PC-3 (cell line): ENCODE data around the gene MBTPS2. TPM values are rescaled to one million over a fixed set of nuclear protein-coding genes. Genes with fewer than 3 reads are reported as not detected.
A peak's percentile ranks its signal among the peaks of the same experiment; 100 is the strongest.
"Not testable (repeated sequence)": the region's sequence is repeated elsewhere in the genome, so short reads cannot be mapped to it uniquely, and the experiment has no call there.

Experiments
- ATAC-seq: fragments of 200-7000 bp; cut with Tn5 transposase; 2 replicates; pipeline ENCODE4 v1.9.1; 2020; ENCODE audit warnings: mild to moderate bottlenecking, moderate library complexity
- BruUV-seq: library from RNA; stranded (reverse); fragments of 400-500 nt; replicated peaks from 2 replicates; lab custom pipeline; 2021; lab: Mats Ljungman, UMichigan
- CTCF ChIA-PET: fragments of 300-600 bp; sonication (Branson Sonifier 250); formaldehyde crosslinking; loops from one replicate; lab custom pipeline; 2022; ENCODE audit warnings: antibody characterized with exemption; lab: Charles Lee
- POLR2A ChIA-PET: fragments of 300-600 bp; sonication (Branson Sonifier 250); formaldehyde crosslinking; loops from one replicate; lab custom pipeline; 2022; ENCODE audit warnings: antibody characterized with exemption; ENCODE audit not compliant: unreplicated experiment; lab: Charles Lee
- DNase-seq: peaks from one replicate; pipeline ENCODE4 v3.0.0-alpha.2; 2015
- H2AFZ ChIP-seq: fragments of 300-600 bp; sonication (generic); 2 replicates; pipeline ENCODE4 v1.6.0; 2016; ENCODE audit warnings: antibody characterized with exemption, low read length
- H3F3A ChIP-seq: fragments of 300-600 bp; sonication (generic); one replicate; pipeline ENCODE4 v1.6.0; 2017; ENCODE audit warnings: antibody characterized with exemption, low read length, control low read depth, mild to moderate bottlenecking; ENCODE audit not compliant: unreplicated experiment
- H3K27ac ChIP-seq: fragments of 300-600 bp; sonication (generic); 2 replicates; pipeline ENCODE4 v1.5.1; 2016; ENCODE audit warnings: mild to moderate bottlenecking, low read length
- H3K27me3 ChIP-seq: fragments of 300-600 bp; sonication (generic); 2 replicates; pipeline ENCODE4 v1.6.1; 2016; ENCODE audit warnings: low read length, mixed read lengths
- H3K36me3 ChIP-seq: fragments of 300-600 bp; sonication (generic); 2 replicates; pipeline ENCODE4 v1.6.1; 2016; ENCODE audit warnings: low read depth, mixed run types, low read length, mixed read lengths
- H3K4me1 ChIP-seq: fragments of 300-600 bp; sonication (generic); 2 replicates; pipeline ENCODE4 v1.5.1; 2016; ENCODE audit warnings: low read length; ENCODE audit not compliant: insufficient read depth
- H3K4me2 ChIP-seq: fragments of 300-600 bp; sonication (generic); 2 replicates; pipeline ENCODE4 v1.6.0; 2016; ENCODE audit warnings: low read length
- H3K4me3 ChIP-seq: fragments of 300-600 bp; sonication (generic); 2 replicates; pipeline ENCODE4 v1.5.1; 2016; ENCODE audit warnings: mild to moderate bottlenecking, low read length, mixed read lengths
- H3K79me2 ChIP-seq: fragments of 300-600 bp; sonication (generic); 2 replicates; pipeline ENCODE4 v1.6.1; 2017; ENCODE audit warnings: low read length, mixed read lengths
- H3K9ac ChIP-seq: fragments of 300-600 bp; sonication (generic); 2 replicates; pipeline ENCODE4 v1.6.0; 2016; ENCODE audit warnings: mild to moderate bottlenecking, low read length
- H3K9me2 ChIP-seq: fragments of 300-600 bp; sonication (generic); replicated peaks from 2 replicates; pipeline ENCODE4 v1.6.1; 2016; ENCODE audit warnings: mixed run types, low read length, mixed read lengths
- H3K9me3 ChIP-seq: fragments of 300-600 bp; sonication (generic); 2 replicates; pipeline ENCODE4 v1.6.1; 2016; ENCODE audit warnings: low read length, mixed read lengths
- H4K20me1 ChIP-seq: fragments of 300-600 bp; sonication (generic); 2 replicates; pipeline ENCODE4 v1.6.1; 2016; ENCODE audit warnings: low read length, mixed read lengths
- CTCF ChIP-seq: fragments of 300-600 bp; sonication (generic); conservative IDR thresholded peaks from 2 replicates; pipeline ENCODE4 v1.5.1; 2017; ENCODE audit warnings: antibody characterized with exemption, low read depth, mild to moderate bottlenecking, low read length
- EZH2 ChIP-seq: fragments of 300-600 bp; sonication (generic); IDR thresholded peaks from one replicate; pipeline ENCODE4 v1.6.1; 2017; ENCODE audit warnings: antibody characterized with exemption, mild to moderate bottlenecking, low read length; ENCODE audit not compliant: unreplicated experiment
- EZH2phosphoT487 ChIP-seq: fragments of 300-600 bp; sonication (generic); IDR thresholded peaks from 2 replicates; pipeline ENCODE4 v1.6.1; 2018; ENCODE audit warnings: mild to moderate bottlenecking, antibody characterized with exemption, low read length, borderline replicate concordance
- intact Hi-C: fragments of 100-400 bp; cut with micrococcal nuclease; formaldehyde crosslinking; loops from 2 replicates; pipeline ENCODE4 v1.9.0; 2023
- total RNA-seq: library from RNA; depleted of rRNA; stranded (reverse); fragments of >200 nt; gene quantifications from 2 replicates; pipeline ENCODE4 v1.2.3, GENCODE V29; 2014

The MBTPS2 gene
- total RNA-seq, 1 experiment from 2014 or later: 5.8 TPM

GRCh38 chrX:21812628-21813027, 26.8 kb upstream of the MBTPS2 start:
- BruUV-seq: no TSS peak
- ATAC-seq: no peak
- no peak overlapping the region for H2AFZ ChIP-seq

GRCh38 chrX:21813612-21814368, 25.6 kb upstream of the MBTPS2 start:
- ChIA-PET CTCF (no interaction called here), POLR2A (no interaction called here)
- no peaks in the 10 kb centered on the region for H3K9me3 ChIP-seq
- no peak overlapping the region for H3K4me3 ChIP-seq
- BruUV-seq: no TSS peak
- H3K9ac ChIP-seq: no peak overlapping the region
- DNase-seq (no peak), ATAC-seq (peak; percentile 24)
- H3K9me2 ChIP-seq: no peaks in the 10 kb centered on the region
- no peak for TF ChIP-seq EZH2phosphoT487
- no peak for TF ChIP-seq EZH2
- TF ChIP-seq CTCF: no peak
- H2AFZ ChIP-seq: no peak overlapping the region
- no peaks in the 10 kb centered on the region for H3K27me3 ChIP-seq
- no peaks in the 10 kb centered on the region for H4K20me1 ChIP-seq
- H3K79me2 ChIP-seq: no peaks in the 10 kb centered on the region
- no peak overlapping the region for H3K4me2 ChIP-seq
- H3K27ac ChIP-seq: no peak overlapping the region
- no peaks in the 10 kb centered on the region for H3K4me1 ChIP-seq
- no peaks in the 10 kb centered on the region for H3K36me3 ChIP-seq
- intact Hi-C loops: no loop called here
- H3F3A ChIP-seq: no peaks in the 10 kb centered on the region

More at GRCh38 chrX:21812628-21813027, 26.8 kb upstream of the MBTPS2 start:
- no peaks in the 10 kb centered on the region for H3K4me1 ChIP-seq
- no peaks in the 10 kb centered on the region for H3K9me2 ChIP-seq
- no peak overlapping the region for H3K27ac ChIP-seq
- no peak for DNase-seq
- H3K79me2 ChIP-seq: no peaks in the 10 kb centered on the region
- intact Hi-C loops: no loop called here
- H3K4me3 ChIP-seq: no peak overlapping the region
- no peaks in the 10 kb centered on the region for H3K9me3 ChIP-seq
- no peaks in the 10 kb centered on the region for H4K20me1 ChIP-seq
- POLR2A ChIA-PET: no interaction called here
- H3K36me3 ChIP-seq: no peaks in the 10 kb centered on the region
- CTCF ChIA-PET: no interaction called here
- no peak overlapping the region for H3K4me2 ChIP-seq
- H3K27me3 ChIP-seq: no peaks in the 10 kb centered on the region
- H3F3A ChIP-seq: no peaks in the 10 kb centered on the region
- no peak overlapping the region for H3K9ac ChIP-seq
- no peak for TF ChIP-seq EZH2phosphoT487
- TF ChIP-seq CTCF: no peak
- no peak for TF ChIP-seq EZH2

GRCh38 chrX:21816136-21816535, 23.3 kb upstream of the MBTPS2 start:
- Histone ChIP-seq H2AFZ (no peak overlapping the region), H3K4me3 (no peak overlapping the region), H3K4me2 (no peak overlapping the region), H3K9me3 (no peaks in the 10 kb centered on the region), H3K9me2 (no peaks in the 10 kb centered on the region), H3K27ac (no peak overlapping the region), H3K4me1 (no peaks in the 10 kb centered on the region), H3K36me3 (no peaks in the 10 kb centered on the region), H3K27me3 (no peaks in the 10 kb centered on the region), H3K79me2 (no peaks in the 10 kb centered on the region), H4K20me1 (no peaks in the 10 kb centered on the region), H3F3A (no peaks in the 10 kb centered on the region), H3K9ac (no peak overlapping the region)
- TF ChIP-seq CTCF: no peak
- TF ChIP-seq EZH2phosphoT487: no peak
- TF ChIP-seq EZH2: no peak
- CTCF ChIA-PET: no interaction called here
- POLR2A ChIA-PET: no interaction called here
- no TSS peak for BruUV-seq
- ATAC-seq: no peak
- intact Hi-C loops: no loop called here
- DNase-seq: no peak

- H4K20me1 ChIP-seq, H3F3A ChIP-seq, BruUV-seq, H3K4me1 ChIP-seq, H3K27me3 ChIP-seq, H3K9me3 ChIP-seq, H3K79me2 ChIP-seq, CTCF ChIA-PET, POLR2A ChIA-PET, H3K9ac ChIP-seq, ATAC-seq, H3K4me2 ChIP-seq, H2AFZ ChIP-seq, H3K36me3 ChIP-seq, intact Hi-C loops, DNase-seq, H3K4me3 ChIP-seq, H3K9me2 ChIP-seq, H3K27ac ChIP-seq: not testable (repeated sequence)
These were observed 19.2 kb upstream of the MBTPS2 start for GRCh38 chrX:21820170-21820569.
